LNCaP clone FGC (cell line): ENCODE data around the gene IFRD2.
A peak's percentile ranks its signal among the peaks of the same experiment; 100 is the strongest.

Experiments
- DNase-seq: peaks from one replicate; pipeline ENCODE4 v3.0.0-alpha.2; 2011; ENCODE audit warnings: low read depth
- H3K4me3 ChIP-seq: 2 replicates; pipeline ENCODE4 v1.5.1; 2011; ENCODE audit warnings: mild to moderate bottlenecking, low read depth, low read length, control low read depth
- TF ChIP-seq, protein P1 (sequence below): IDR thresholded peaks from 2 replicates; pipeline ENCODE4 v1.5.1; 2012; ENCODE audit warnings: mild to moderate bottlenecking; ENCODE audit not compliant: control insufficient read depth, insufficient read depth; ENCODE audit errors: extremely low read depth

Gene IFRD2

DNA sequence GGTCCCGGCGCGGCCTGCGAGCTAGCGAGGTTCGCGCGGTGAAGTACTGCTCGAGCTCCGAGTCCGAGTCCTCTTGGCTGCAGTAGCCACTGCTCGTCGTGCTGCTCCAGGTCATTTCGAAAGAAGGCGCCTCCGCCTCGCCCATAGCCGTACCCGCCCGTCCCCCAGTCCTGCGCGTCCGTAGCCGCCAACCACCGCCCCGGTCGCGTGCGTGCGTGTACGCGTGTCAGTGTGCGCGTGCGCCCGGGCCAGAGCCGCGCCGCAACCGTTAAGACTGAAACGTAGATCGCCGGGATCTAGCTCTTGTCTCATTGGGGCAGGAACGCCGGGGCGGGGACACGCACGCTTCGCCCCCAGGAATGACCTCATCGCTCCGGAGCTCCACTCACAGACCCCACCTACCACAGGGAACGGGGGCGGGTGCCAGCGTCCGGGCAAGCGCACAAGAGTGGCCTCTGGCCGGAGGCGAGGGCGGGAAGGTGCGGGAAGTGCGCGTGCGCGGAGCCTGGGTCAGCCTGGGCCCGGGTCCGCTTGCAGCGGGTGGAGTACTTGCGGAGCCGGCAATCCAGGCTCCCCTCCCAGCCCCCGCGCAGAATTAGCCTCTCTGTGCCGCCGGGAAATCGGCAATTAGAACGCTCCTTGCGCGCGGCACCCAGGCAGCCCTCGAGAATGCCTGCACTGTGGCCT, 45.1 kb upstream of the IFRD2 start:
- DNase-seq: peak; percentile 99
- TF ChIP-seq, protein P1, sequence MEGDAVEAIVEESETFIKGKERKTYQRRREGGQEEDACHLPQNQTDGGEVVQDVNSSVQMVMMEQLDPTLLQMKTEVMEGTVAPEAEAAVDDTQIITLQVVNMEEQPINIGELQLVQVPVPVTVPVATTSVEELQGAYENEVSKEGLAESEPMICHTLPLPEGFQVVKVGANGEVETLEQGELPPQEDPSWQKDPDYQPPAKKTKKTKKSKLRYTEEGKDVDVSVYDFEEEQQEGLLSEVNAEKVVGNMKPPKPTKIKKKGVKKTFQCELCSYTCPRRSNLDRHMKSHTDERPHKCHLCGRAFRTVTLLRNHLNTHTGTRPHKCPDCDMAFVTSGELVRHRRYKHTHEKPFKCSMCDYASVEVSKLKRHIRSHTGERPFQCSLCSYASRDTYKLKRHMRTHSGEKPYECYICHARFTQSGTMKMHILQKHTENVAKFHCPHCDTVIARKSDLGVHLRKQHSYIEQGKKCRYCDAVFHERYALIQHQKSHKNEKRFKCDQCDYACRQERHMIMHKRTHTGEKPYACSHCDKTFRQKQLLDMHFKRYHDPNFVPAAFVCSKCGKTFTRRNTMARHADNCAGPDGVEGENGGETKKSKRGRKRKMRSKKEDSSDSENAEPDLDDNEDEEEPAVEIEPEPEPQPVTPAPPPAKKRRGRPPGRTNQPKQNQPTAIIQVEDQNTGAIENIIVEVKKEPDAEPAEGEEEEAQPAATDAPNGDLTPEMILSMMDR: no peak
- peak overlapping the region; percentile 89 for H3K4me3 ChIP-seq

DNA sequence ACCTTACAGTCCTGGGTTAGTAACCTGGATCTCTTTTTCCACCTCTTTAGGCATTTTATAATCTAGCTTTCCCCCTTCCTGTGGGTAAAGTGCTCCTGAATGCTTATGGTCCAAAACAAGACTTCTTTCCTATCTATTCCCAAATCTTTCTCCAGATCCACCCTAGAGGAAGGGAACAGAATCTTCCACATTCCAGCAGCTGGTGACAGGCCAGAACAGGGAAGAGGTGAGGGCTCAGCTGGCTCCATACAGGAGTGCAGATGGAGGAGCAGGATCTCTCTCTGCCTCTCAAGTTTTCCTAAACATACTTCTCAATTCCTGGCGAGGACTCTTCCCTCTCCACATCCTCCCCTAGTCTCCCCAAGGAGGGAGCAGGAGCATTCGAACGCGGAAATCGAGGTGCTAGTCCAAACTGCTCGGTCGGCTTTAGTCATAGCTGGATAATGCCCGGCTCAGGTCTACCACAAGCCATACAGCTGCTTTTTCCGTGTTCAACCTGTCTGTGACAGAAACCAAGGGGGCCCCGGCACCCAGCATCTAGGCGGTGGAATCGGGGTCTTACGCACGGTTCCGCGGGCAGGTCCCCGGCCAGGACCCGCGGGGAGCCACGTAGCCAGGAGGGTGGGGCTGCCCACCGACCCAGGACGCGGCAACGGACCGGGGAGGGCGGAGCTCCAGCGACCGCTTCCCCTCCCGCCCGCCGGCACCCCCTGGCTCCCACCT, 44.4 kb upstream of the IFRD2 start:
- TF ChIP-seq, protein P1: no peak
- H3K4me3 ChIP-seq: peak overlapping the region; percentile 89
- DNase-seq: no peak

DNA sequence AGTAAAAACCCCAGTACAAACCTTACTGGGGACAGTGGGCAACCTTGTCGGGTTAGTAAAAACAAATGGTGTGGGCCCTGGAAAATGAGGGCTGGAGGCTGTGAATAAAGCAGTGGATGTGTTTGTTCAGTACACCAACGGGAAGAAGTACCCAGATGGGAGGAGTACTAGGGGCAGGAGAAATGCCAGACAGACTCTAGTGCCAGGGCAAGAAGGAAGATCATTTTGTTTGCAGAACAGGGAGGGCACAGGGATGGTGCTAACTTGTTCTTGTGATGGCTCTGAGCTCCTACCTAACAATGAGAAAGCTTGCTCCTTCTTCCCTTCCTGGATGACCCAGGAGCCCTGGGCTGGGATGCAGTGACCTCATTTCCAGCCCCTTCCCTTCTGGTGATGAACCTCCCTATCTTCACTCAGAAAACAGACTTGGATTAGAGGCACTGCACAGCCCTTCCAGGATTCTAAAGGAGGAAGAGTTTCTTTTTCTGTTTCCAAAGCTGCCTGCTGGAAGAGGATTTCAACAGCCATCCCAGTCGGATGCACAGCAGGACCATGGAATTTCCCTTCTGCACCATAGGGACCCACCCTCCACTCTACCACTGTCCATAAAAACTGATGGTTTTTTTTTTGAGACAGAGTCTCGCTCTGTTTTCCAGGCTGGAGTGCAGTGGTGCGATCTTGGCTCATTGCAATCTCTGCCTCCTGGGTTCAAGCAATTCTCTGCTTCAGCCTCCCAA, 42.3 kb upstream of the IFRD2 start:
- TF ChIP-seq, protein P1: no peak
- H3K4me3 ChIP-seq: peak overlapping the region; percentile 89
- DNase-seq: peak; percentile 89

- no peak for DNase-seq
- peak overlapping the region; percentile 89 for H3K4me3 ChIP-seq
- TF ChIP-seq, protein P1: no peak
Measured at GRCh38 chr3:50333744-50334328, 41.6 kb upstream of the IFRD2 start.

DNA sequence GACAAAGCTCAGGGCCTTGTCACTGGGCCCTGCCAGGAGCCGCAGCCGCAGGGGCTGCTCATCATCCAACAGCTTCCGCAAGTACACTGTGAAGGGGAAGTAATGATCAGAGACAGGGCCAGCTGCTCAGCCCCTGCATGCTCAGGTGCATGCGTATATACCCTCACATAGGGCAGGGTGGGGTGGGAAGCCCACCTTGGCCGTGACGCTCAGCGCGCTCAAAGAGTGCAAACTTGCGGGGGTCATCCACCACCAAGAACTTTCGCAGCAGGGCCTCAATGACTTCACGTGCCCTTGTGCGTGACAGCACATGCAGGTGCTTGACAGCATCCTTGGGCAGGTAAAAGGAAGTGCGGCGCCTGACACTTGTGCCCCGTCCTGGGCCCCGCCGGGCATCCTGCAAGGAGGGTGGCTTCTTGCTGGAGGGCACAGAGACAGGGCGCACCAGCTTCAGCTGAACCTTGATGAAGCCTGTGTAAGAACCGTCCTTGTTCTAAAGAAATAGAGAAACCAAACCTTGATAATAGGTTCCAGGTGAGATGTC, 39.2 kb upstream of the IFRD2 start:
- H3K4me3 ChIP-seq: no peak overlapping the region
- TF ChIP-seq, protein P1: no peak
- DNase-seq: no peak

DNA sequence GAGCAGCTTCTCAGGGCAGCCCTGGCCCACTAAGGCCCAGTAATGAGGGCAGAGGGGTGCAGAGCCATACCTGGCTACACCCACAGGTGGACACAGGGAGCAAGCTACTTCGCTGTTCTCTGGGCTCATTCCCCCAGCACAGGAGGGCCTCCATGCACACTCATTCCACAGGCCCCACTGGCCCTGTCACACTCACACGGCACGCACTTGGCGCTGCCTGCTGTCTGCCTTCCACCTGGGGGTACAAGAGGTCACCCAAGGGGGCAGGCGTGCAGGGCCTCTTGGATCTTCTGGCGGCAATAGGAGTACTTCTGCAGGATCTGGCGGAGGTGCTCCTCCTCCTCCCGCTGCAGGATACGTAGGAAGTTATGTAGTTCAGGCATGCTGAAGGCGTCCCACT, 38.1 kb upstream of the IFRD2 start:
- no peak for DNase-seq
- H3K4me3 ChIP-seq: no peak overlapping the region

More for the DNA sequence above, 38.1 kb upstream of the IFRD2 start:
- TF ChIP-seq, protein P1: no peak
